GM10248 (cell line): ENCODE results near the gene RAMP1.

ENCODE experiments used
- CTCF ChIA-PET: fragments of 300-600 bp; sonication (Branson Sonifier 250); formaldehyde crosslinking; extraction: SDS; loops from one replicate; lab custom pipeline; 2021; ENCODE audit warnings: antibody characterized with exemption; lab: Yijun Ruan, JAX
- POLR2A ChIA-PET: fragments of 350-650 bp; sonication (Branson Sonifier 250); formaldehyde crosslinking; extraction: SDS; loops from one replicate; lab custom pipeline; 2020; ENCODE audit warnings: antibody characterized with exemption; lab: Yijun Ruan, JAX
- DNase-seq: peaks from one replicate; pipeline ENCODE4 v3.0.0; 2012; ENCODE audit errors: extremely low spot score
- CTCF ChIP-seq: IDR thresholded peaks from 2 replicates; pipeline ENCODE4 v1.5.1; 2012; ENCODE audit warnings: mild to moderate bottlenecking, low read depth; ENCODE audit errors: extremely low read depth, missing control alignments, control extremely low read depth

The RAMP1 gene

DNA sequence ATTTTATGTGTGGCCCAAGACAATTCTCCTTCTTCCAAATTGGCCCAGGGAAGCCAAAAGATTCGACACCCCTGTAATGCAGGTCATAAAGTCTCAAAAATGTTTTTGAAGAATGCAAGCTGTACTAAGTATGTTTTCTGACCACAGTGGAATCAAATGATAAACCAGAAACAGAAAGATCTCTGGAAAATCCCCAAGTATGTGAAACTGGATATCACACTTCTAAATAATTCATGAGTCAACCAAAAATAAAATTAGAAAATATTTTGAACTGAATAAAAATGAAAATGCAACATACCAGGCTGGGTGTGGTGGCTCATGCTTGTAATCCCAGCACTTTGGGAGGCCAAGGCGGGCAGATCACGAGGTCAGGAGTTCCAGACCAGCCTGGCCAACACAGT is 73.3 kb downstream of the RAMP1 start:
- no peak for DNase-seq
- no peak for TF ChIP-seq CTCF
- POLR2A ChIA-PET, result no interaction called here
- CTCF ChIA-PET, result interaction anchor here (1.9 kb wide), 1 partner anchor 10 kb away, joined by 6 read pairs; no protein-coding TSS in a partner anchor

- CTCF ChIA-PET, result no interaction called here
- POLR2A ChIA-PET, result no interaction called here
- no peak for TF ChIP-seq CTCF
- DNase-seq, result no peak
These were observed 74.8 kb downstream of the RAMP1 start for GRCh38 chr2:237934186-237934585.

GRCh38 chr2:237935740-237936452 is 76.5 kb downstream of the RAMP1 start:
- POLR2A ChIA-PET, result interaction anchor here (0.7 kb wide), 1 partner anchor 9 kb away, joined by 4 read pairs; no protein-coding TSS in a partner anchor
- CTCF ChIA-PET, result interaction anchor here (1.7 kb wide), 1 partner anchor 13 kb away, joined by 4 read pairs; no protein-coding TSS in a partner anchor
- no peak for DNase-seq
- TF ChIP-seq CTCF, result no peak

DNA sequence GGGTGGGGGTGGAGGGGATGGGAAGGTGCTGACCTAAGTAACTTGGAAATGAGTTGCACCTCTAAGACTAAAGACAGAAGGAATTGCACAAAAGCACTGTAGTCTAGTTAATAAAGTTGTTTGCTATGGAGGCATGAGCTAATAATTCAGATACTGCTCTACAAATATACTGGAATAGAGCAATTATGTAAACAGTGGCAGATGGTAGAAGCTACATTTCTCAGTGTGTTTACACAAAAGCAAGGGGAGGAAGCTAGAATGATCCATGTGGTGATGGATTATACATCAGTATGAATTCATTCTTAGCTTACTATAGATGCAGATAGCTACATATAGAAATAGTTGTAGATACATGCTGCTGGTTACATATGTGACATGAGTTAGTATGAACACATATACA is 79.8 kb downstream of the RAMP1 start:
- ChIA-PET CTCF (interaction anchor here (1.2 to 1.5 kb wide), 2 partner anchors 16 to 28 kb away, joined by 3 to 4 read pairs; no protein-coding TSS in a partner anchor), POLR2A (no interaction called here)
- DNase-seq, result no peak
- TF ChIP-seq CTCF, result no peak

DNA sequence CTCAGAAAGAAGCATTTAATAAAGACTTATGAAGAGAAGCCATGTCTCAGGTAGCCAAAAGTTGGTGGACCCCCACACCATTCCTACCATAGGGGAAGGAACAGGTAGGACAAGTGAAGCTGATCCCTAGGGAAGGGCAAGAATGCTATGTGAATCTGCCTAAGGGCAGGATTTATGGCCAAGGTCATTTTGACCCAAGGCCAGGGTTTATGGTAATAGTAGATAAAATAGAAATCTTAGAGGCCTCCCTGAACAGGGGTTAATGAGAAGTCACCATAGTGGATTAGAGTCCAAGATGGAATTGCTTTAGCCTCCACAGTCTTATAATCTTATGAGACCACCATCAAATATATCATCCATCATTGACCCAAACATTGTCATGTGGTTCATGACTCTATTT is 81.4 kb downstream of the RAMP1 start:
- DNase-seq, result no peak
- TF ChIP-seq CTCF, result no peak
- CTCF ChIA-PET, result interaction anchor here (2.1 kb wide), 1 partner anchor 10 kb away, joined by 9 read pairs; no protein-coding TSS in a partner anchor
- POLR2A ChIA-PET, result no interaction called here

DNA sequence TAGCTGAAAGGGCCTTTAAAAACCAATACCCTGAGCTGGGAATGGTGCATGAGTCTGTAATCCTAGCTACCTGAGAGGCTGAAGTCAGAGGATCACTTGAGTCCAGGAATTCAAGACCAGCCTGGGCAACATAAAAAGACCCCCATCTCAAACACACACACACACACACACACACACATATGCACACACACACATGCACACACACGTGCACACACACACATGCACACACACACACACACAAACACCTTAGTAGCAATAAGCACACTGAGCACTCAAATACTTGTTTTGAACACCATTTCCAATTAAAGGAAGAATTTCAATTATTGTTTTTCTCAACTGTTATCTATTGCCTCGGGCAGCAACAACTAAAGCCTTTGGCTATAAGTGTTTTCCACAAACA is 81.8 kb downstream of the RAMP1 start:
- TF ChIP-seq CTCF, result no peak
- POLR2A ChIA-PET, result no interaction called here
- CTCF ChIA-PET, result interaction anchor here (2.1 kb wide), 1 partner anchor 9 kb away, joined by 9 read pairs; no protein-coding TSS in a partner anchor

More for the DNA sequence above, 81.8 kb downstream of the RAMP1 start:
- DNase-seq, result no peak
